ENCODE data around the gene TRAF7.

Gene TRAF7

DNA sequence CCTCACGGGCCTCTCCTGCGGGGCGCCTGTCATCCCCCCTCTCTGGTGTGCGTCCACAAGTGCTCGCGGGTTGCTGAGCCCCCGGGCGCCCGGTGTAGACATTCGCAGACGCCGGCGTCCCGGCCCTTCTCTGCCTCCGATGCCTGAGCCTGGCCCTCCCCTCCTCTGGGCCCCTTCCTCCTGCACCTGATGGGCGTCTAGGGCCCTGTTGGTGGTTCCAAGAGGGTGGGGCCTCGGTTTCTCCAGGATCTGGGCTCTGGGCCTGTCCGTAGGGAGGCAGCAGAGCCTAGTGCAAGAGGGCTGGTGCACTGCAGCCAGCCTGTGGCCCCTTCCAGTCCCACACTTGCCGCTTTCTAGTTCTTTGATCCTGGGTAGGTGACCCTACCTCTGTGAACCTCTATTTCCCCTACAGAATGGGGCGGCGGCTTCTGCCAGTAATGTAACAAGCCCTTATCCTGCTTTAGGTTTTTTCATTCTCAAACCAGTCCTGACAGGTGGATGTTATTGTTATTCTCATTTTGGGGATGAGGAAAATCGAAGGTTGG, 68.4 kb downstream of the TRAF7 start:
- peak overlapping the region; percentile 80 for H3K27ac ChIP-seq
- TF ChIP-seq, protein P1, sequence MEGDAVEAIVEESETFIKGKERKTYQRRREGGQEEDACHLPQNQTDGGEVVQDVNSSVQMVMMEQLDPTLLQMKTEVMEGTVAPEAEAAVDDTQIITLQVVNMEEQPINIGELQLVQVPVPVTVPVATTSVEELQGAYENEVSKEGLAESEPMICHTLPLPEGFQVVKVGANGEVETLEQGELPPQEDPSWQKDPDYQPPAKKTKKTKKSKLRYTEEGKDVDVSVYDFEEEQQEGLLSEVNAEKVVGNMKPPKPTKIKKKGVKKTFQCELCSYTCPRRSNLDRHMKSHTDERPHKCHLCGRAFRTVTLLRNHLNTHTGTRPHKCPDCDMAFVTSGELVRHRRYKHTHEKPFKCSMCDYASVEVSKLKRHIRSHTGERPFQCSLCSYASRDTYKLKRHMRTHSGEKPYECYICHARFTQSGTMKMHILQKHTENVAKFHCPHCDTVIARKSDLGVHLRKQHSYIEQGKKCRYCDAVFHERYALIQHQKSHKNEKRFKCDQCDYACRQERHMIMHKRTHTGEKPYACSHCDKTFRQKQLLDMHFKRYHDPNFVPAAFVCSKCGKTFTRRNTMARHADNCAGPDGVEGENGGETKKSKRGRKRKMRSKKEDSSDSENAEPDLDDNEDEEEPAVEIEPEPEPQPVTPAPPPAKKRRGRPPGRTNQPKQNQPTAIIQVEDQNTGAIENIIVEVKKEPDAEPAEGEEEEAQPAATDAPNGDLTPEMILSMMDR (conservative IDR thresholded peaks at IDR 0.05): no peak

DNA sequence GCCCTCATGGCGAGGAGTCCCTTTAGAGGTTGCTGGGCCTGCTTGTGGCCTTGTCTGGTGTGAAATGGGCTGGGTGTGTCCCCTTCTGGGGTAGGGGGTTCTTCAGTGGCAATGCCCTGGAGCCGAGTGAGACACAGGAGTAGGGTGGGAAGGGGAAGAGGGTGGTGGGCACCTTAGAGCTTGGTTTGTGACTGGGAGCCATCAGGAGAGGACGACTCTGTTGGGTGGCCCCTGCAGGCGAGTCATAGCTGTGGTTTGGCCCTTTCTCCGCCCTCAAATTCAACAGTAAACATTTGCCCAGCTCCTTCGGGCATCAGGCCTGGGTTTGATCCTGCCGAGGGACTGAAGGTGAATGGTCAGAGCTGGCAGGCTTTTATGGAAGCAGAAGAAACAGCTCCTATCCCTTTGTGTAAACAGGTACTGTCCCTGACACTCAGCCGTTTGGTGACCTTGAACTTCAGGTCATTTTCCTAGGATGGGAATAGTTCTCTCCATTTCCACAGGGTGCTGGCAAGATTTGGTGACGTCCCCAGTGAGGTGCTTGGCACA, 70.7 kb downstream of the TRAF7 start:
- H3K27ac ChIP-seq: peak overlapping the region; percentile 26
- TF ChIP-seq, protein P1 (conservative IDR thresholded peaks at IDR 0.05): no peak

DNA sequence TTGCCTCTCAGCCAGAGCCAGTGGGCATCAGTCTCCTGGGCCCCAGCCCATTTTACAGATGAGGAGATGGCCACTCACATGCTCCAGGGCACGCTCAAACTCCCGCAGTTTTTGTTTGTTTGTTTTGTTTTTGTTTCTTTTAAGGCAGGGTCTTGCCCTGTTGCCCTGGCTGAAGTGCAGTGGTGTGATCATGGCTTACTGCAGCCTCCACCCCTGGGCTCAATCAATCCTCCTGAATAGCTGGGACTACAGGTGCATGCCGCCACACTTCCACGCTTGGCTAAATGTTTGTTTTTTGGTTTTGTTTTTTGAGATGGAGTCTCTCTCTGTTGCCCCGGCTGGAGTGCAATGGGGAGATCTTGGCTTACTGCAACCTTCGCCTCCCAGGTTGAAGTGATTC, 71.3 kb downstream of the TRAF7 start:
- TF ChIP-seq, protein P1 (conservative IDR thresholded peaks at IDR 0.05): no peak
- H3K27ac ChIP-seq: peak overlapping the region; percentile 26
